H9 (cell line): ENCODE results near the gene CDH23. TPM values are rescaled to one million over a fixed set of nuclear protein-coding genes. Genes with fewer than 3 reads are reported as not detected.

Experiments used
- DNase-seq: peaks from one replicate; pipeline ENCODE4 v3.0.0-alpha.2; 2017
- H2AFZ ChIP-seq: one replicate; pipeline ENCODE4 v1.6.1; 2013; ENCODE audit warnings: mild to moderate bottlenecking, low read length, control low read depth, moderate library complexity
- H2AK5ac ChIP-seq: 2 replicates; pipeline ENCODE4 v1.6.1; 2013; ENCODE audit warnings: low read length, control low read depth, mixed read lengths; ENCODE audit not compliant: insufficient read length
- H2BK120ac ChIP-seq: one replicate; pipeline ENCODE4 v1.6.1; 2013; ENCODE audit warnings: low read depth, mild to moderate bottlenecking, low read length, control low read depth, inconsistent platforms; ENCODE audit not compliant: poor library complexity, severe bottlenecking
- H2BK12ac ChIP-seq: 2 replicates; pipeline ENCODE4 v1.6.1; 2013; ENCODE audit warnings: low read length, control low read depth, mixed read lengths, low read depth; ENCODE audit not compliant: insufficient read length
- H2BK15ac ChIP-seq: 2 replicates; pipeline ENCODE4 v1.6.1; 2013; ENCODE audit warnings: low read depth, low read length, control low read depth
- H2BK20ac ChIP-seq: one replicate; pipeline ENCODE4 v1.6.1; 2013; ENCODE audit warnings: low read depth, mild to moderate bottlenecking, low read length, control low read depth, inconsistent platforms; ENCODE audit not compliant: poor library complexity, severe bottlenecking
- H2BK5ac ChIP-seq: 2 replicates; pipeline ENCODE4 v1.6.1; 2013; ENCODE audit warnings: low read length, control low read depth, mixed read lengths; ENCODE audit not compliant: insufficient read length
- H3K14ac ChIP-seq: 2 replicates; pipeline ENCODE4 v1.6.1; 2013; ENCODE audit warnings: low read length, control low read depth; ENCODE audit not compliant: insufficient read depth
- H3K18ac ChIP-seq: 2 replicates; pipeline ENCODE4 v1.6.1; 2013; ENCODE audit warnings: low read depth, mild to moderate bottlenecking, mixed read lengths, low read length, control low read depth; ENCODE audit not compliant: insufficient read length
- H3K23ac ChIP-seq: 2 replicates; pipeline ENCODE4 v1.6.1; 2013; ENCODE audit warnings: low read length, control low read depth, mixed read lengths, low read depth; ENCODE audit not compliant: insufficient read length
- H3K23me2 ChIP-seq: 2 replicates; pipeline ENCODE4 v1.6.1; 2013; ENCODE audit warnings: low read depth, mild to moderate bottlenecking, mixed read lengths, low read length, control low read depth; ENCODE audit not compliant: insufficient read length, poor library complexity, severe bottlenecking
- H3K27ac ChIP-seq: 2 replicates; pipeline ENCODE4 v1.5.1; 2013; ENCODE audit warnings: low read length, control low read depth, mixed read lengths, low read depth; ENCODE audit not compliant: insufficient read length
- H3K27me3 ChIP-seq: 2 replicates; pipeline ENCODE4 v1.6.1; 2013; ENCODE audit warnings: low read length, control low read depth, inconsistent platforms; ENCODE audit not compliant: insufficient read depth
- H3K4ac ChIP-seq: 2 replicates; pipeline ENCODE4 v1.6.1; 2013; ENCODE audit warnings: low read depth, mild to moderate bottlenecking, control low read depth, inconsistent platforms, low read length, moderate library complexity
- H3K4me1 ChIP-seq: 2 replicates; pipeline ENCODE4 v1.6.1; 2013; ENCODE audit warnings: low read length, control low read depth, inconsistent platforms; ENCODE audit not compliant: insufficient read depth
- H3K4me2 ChIP-seq: 2 replicates; pipeline ENCODE4 v1.6.1; 2013; ENCODE audit warnings: low read length, control low read depth, mixed read lengths; ENCODE audit not compliant: insufficient read length, insufficient read depth
- H3K56ac ChIP-seq: 2 replicates; pipeline ENCODE4 v1.6.1; 2013; ENCODE audit warnings: low read depth, mild to moderate bottlenecking, mixed read lengths, low read length, control low read depth; ENCODE audit not compliant: insufficient read length
- H3K79me1 ChIP-seq: 2 replicates; pipeline ENCODE4 v1.6.1; 2013; ENCODE audit warnings: low read depth, mild to moderate bottlenecking, moderate library complexity, low read length, control low read depth, inconsistent platforms; ENCODE audit not compliant: insufficient read depth, poor library complexity, severe bottlenecking
- H3K79me2 ChIP-seq: 2 replicates; pipeline ENCODE4 v1.6.1; 2013; ENCODE audit warnings: low read length, control low read depth, inconsistent platforms; ENCODE audit not compliant: insufficient read depth
- H3K9ac ChIP-seq: 2 replicates; pipeline ENCODE4 v1.6.1; 2013; ENCODE audit warnings: low read length, control low read depth, mixed read lengths; ENCODE audit not compliant: insufficient read length; ENCODE audit errors: extremely low read depth
- H3K9me3 ChIP-seq: one replicate; pipeline ENCODE4 v1.6.1; 2013; ENCODE audit warnings: low read depth, low read length, inconsistent platforms; ENCODE audit not compliant: control insufficient read depth
- H3T11ph ChIP-seq: one replicate; pipeline ENCODE4 v1.6.1; 2013; ENCODE audit warnings: mild to moderate bottlenecking, low read length, control low read depth, inconsistent platforms
- H4K20me1 ChIP-seq: one replicate; pipeline ENCODE4 v1.6.1; 2013; ENCODE audit not compliant: control insufficient read depth, insufficient read length, insufficient read depth
- H4K5ac ChIP-seq: 2 replicates; pipeline ENCODE4 v1.6.1; 2013; ENCODE audit warnings: low read depth, mild to moderate bottlenecking, mixed read lengths, low read length, control low read depth; ENCODE audit not compliant: insufficient read length
- H4K8ac ChIP-seq: replicated peaks from 2 replicates; pipeline ENCODE4 v1.6.1; 2013; ENCODE audit warnings: low read length, control low read depth, mixed read lengths, low read depth; ENCODE audit not compliant: insufficient read length
- H4K91ac ChIP-seq: 2 replicates; pipeline ENCODE4 v1.6.1; 2013; ENCODE audit warnings: low read depth, mild to moderate bottlenecking, moderate library complexity, mixed read lengths, low read length, control low read depth; ENCODE audit not compliant: insufficient read length
- H3K27ac Mint-ChIP-seq, 3 experiments: 2 replicates in 2 of 3; 3 replicates in 1 of 3; pipeline ENCODE4 v1.8.0; 2020 to 2021; ENCODE audit warnings: mixed read lengths in 3 of 3, mild to moderate bottlenecking in 1 of 3, moderate library complexity in 1 of 3
- H3K27me3 Mint-ChIP-seq: 2 replicates; pipeline ENCODE4 v1.8.0; 2021; ENCODE audit warnings: low read depth, mild to moderate bottlenecking, moderate library complexity, mixed read lengths
- H3K36me3 Mint-ChIP-seq, 3 experiments: 2 replicates in 2 of 3; 3 replicates in 1 of 3; pipeline ENCODE4 v1.8.0; 2020 to 2021; ENCODE audit warnings: low read depth in 3 of 3, mixed read lengths in 3 of 3; ENCODE audit not compliant: insufficient read depth in 1 of 3
- H3K4me1 Mint-ChIP-seq, 2 experiments: 2 replicates each; pipeline ENCODE4 v1.8.0; 2020; ENCODE audit warnings: mixed read lengths in 2 of 2
- H3K4me3 Mint-ChIP-seq, 2 experiments: 2 replicates in 1 of 2; 3 replicates in 1 of 2; pipeline ENCODE4 v1.8.0; 2020 to 2021; ENCODE audit warnings: mild to moderate bottlenecking in 2 of 2, mixed read lengths in 2 of 2, moderate library complexity in 1 of 2
- H3K9me3 Mint-ChIP-seq, 2 experiments: 2 replicates in 1 of 2; 3 replicates in 1 of 2; pipeline ENCODE4 v1.8.0; 2020; ENCODE audit warnings: mild to moderate bottlenecking in 2 of 2, mixed read lengths in 2 of 2, moderate library complexity in 1 of 2
- CTCF ChIP-seq: fragments of 200-600 bp; sonication (generic); conservative IDR thresholded peaks from 3 replicates; pipeline ENCODE4 v1.8.0; 2021; ENCODE audit warnings: antibody characterized with exemption, mild to moderate bottlenecking
- WGBS: extraction: QIAGEN DNeasy Blood & Tissue Kit; methylation state at CpG from one replicate; pipeline ENCODE4 v1.1.7; 2013; ENCODE audit warnings: missing lambda C conversion rate, low lambda C conversion rate, mixed read lengths; ENCODE audit not compliant: insufficient read length; ENCODE audit errors: extremely low coverage; 5-methylcytosine and 5-hydroxymethylcytosine counted together
- total RNA-seq: library from RNA; stranded (reverse); gene quantifications from 2 replicates; pipeline ENCODE4 v1.2.1, GENCODE V29; 2021

Gene CDH23
- total RNA-seq, 1 experiment from 2014 or later, result 2.1 TPM

GRCh38 chr10:71683301-71683700 is 286.6 kb downstream of the CDH23 start:
- no peak overlapping the region for H2BK5ac ChIP-seq
- TF ChIP-seq CTCF, result no peak
- peaks cover 13% of the 10 kb centered on the region for H3K27me3 Mint-ChIP-seq
- peaks cover 4% of the 10 kb centered on the region in 3 experiments for H3K36me3 Mint-ChIP-seq
- no peak overlapping the region for H4K91ac ChIP-seq
- H3T11ph ChIP-seq, result no peak overlapping the region
- no peaks in the 10 kb centered on the region for H3K79me2 ChIP-seq
- H3K4me1 Mint-ChIP-seq, result peaks cover 32 to 34% of the 10 kb centered on the region in 2 experiments
- no peak overlapping the region; the same call in 1 of the 2 replicates for H3K14ac ChIP-seq
- no peak overlapping the region for H3K23ac ChIP-seq
- H3K4me1 ChIP-seq, result peaks cover 5% of the 10 kb centered on the region; the same call in 1 of the 2 replicates
- H3K9ac ChIP-seq, result no peak overlapping the region
- no peaks in the 10 kb centered on the region for H3K79me1 ChIP-seq
- no peak overlapping the region for H3K4ac ChIP-seq
- peak overlapping the region in 1 of 3 experiments; percentile 38; a peak in 1 of 7 replicates for H3K27ac Mint-ChIP-seq
- no peaks in the 10 kb centered on the region for H3K23me2 ChIP-seq
- H4K20me1 ChIP-seq, result no peaks in the 10 kb centered on the region
- no peak overlapping the region for H2AFZ ChIP-seq
- no peak overlapping the region for H2AK5ac ChIP-seq
- H3K4me3 Mint-ChIP-seq, result no peak overlapping the region
- no peak overlapping the region for H2BK120ac ChIP-seq
- no peak overlapping the region; the same call in 1 of the 2 replicates for H2BK15ac ChIP-seq
- no peaks in the 10 kb centered on the region for H3K27me3 ChIP-seq
- H3K56ac ChIP-seq, result no peak overlapping the region
- no peak for DNase-seq
- no CpG with 5 or more reads among the region's 7 CpGs for WGBS
- no peaks in the 10 kb centered on the region for H3K9me3 ChIP-seq
- H3K18ac ChIP-seq, result no peak overlapping the region
- no peak overlapping the region for H4K5ac ChIP-seq
- no peak overlapping the region for H3K4me2 ChIP-seq
- H4K8ac ChIP-seq, result no peak overlapping the region
- H2BK12ac ChIP-seq, result no peak overlapping the region
- H2BK20ac ChIP-seq, result no peak overlapping the region
- H3K9me3 Mint-ChIP-seq, result peaks cover 5 to 6% of the 10 kb centered on the region in 2 experiments
- H3K27ac ChIP-seq, result no peak overlapping the region
